GM04503 (cell line): ENCODE data around the gene LYRM4.

Source experiments
- DNase-seq: peaks from one replicate; pipeline ENCODE4 v3.0.0-alpha.2; 2012; ENCODE audit warnings: low read depth

The LYRM4 gene

DNA sequence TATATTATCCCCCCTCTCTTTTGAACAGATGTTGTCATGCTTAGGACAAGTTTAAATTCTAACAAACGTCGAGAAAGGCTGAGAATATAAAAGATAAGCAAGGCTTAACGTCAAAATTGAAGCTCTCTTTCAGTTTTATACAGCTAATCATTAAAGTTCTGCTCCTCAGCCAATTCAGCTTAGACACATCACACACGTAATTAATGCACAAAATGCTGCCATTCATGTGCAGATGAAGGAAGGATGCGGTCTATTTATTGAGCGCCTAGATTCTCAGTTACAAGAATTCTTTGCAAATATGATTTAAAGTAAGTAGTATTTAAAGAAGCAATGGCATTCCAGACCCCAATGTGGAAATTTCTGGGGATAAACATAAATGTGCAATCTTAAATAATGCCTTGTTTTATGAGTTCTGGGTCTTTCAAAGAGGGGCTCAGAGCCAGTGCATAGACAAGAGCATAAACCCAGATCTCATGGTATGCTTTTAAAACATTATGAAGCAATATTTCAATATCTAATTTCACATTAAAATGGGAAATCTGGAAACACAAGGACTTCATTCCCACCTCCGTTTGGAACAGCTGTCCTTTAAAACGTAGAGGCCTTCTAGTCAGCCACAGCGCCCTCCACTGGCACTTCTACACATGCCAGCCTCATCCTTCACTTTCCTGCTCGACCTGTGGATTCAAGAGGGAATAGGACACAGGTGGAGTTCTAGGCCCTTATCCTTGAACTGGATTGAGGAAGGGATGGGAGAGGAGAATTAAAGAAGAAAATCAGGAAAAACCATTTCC lies 85.8 kb downstream of the LYRM4 start:
- DNase-seq: no peak

DNA sequence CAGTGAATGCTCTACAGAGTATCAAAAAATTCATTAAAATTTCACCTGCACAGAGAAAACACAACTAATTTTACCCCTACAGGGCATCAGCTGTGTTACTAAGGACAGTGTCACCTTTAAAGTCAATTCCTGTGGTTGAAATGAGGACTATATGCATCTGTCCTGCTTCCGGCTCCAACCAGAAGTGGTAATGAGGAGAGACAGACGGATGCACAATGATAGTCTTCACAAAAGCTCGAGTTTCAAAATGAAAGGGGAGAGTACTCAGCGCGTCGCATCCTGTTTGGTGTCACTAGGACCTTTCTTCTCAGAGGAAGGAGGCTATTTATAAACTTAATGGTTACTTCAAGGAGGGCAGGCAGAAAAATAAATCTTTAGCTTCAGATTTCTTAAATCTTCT lies 86.5 kb downstream of the LYRM4 start:
- DNase-seq: no peak

DNA sequence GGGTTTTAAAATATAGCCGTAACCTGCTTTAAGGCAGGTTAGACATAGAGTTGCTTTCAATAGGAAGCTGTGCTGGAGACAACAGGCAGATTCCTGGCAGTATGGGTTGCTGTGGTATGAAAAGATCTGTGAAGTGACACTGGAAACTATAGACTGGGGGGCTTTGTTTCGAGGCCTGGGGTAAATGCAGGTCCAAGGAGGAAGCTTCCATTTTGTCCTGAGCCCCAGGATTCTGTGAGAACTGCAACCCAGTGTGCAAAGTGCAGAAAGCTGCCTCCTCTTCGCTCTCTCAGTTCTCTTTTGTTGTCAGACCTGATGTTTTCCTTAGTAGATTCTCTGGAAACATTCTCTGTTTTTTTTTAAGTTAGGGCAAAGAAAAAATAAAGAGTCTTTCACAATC lies 86.9 kb downstream of the LYRM4 start:
- no peak for DNase-seq

DNA sequence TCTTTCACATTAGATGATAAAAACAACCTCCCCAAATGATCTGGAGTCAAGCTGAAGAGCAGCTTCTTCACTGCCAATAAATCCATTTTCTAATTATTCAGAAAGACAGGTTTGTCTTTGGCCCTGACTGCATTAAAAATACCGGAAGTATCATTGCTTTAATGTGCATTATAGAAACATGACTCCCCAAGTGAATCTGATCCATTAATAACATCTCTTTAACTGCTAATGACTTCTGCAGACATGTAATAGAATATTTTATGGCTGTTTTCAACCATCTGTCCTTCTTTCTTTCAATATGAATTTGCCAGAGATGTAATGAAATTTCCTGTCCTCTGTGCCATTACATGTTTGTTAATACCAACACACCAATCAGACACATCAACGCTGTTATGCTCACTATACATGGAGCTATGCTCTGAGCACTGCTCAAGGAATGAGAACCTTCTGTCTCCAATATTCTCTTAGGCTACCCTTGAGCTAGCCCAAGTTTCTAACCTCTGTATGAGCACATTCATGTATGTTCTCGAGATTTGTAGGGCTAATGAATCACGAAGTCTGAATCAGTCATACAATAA lies 87.8 kb downstream of the LYRM4 start:
- no peak for DNase-seq

DNA sequence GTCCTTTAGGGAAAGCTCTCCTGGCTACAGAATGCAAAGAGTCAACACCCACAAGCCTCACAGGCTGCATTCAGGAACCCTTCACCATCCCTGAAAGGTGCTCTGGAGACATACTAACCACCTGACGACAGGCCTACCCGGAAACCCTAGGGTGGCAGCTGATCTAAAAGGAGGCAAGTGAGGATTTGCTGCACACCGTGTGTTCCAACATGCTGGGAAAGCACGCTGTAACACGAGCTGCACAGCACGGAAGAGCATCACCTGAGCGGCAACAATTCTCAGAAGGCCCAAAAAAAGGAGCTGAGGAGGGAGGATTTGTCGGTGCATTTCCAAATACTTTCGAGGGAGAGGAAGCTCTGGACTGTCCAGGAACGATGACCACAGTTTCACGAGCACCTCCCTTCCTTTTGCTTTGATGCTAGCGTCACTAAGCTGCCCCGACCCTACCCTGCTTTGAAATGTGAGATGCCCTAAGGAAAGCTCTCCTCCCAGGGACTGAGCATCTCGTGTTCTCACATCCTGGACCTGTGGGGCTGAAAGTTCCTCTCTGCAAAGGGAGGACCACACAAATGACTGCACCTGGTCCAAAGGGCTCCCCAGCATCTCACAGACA lies 88.6 kb downstream of the LYRM4 start:
- DNase-seq: no peak

DNA sequence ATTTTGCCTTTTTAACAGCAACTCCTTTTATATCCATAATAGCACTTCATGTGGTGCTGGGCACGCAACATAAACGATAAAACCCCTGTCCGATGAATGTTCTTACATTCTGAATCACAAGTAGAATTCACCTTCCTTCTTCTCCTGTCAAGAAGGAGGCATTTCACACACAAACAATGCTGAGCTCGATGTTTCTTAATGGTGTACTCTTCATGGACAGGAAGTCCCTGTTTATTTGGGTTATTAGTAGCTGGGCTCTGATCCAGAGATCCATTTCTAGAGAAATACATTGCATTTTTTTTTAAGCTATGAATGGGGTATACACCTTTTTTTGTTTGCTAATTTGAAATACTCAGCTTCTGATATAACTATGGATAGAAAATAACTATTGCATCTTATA lies 93.2 kb downstream of the LYRM4 start:
- DNase-seq: no peak

DNA sequence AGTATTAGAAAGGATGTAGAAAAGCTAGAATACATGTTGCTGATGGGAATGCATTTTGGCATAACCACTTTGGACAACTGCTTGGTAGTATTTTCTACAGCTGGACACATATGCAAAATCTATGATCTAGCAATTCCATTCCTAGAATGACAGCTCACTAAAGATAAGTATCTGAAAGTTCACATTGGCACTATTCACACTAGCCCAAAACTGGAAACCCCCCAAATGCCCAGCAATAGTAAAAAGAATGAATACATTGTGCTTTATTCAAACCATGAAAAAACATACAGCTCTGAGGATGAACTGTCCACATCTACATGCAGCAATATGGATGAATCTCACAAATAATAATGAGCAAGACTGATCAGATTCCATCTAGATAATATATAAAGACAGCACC lies 96.7 kb downstream of the LYRM4 start:
- no peak for DNase-seq

DNA sequence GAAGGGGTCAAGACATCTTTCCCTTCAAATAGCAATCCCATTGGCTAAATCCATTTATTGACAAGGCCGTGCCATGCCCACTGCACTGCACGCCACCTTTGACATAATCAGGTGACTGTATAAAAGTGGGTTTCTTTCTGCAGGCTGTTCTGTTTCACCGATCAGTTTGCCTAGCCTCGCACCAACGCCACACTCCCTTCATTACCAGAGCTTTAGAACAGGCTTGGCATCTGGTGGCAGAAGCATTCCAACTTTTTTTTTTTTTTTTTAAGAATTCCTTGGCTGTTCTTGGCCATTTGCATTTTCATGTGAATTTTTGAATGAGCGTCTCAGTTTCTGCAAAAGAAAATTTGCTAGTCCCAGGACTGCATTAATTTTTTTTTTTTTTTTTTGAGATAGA lies 97.5 kb downstream of the LYRM4 start:
- no peak for DNase-seq

DNA sequence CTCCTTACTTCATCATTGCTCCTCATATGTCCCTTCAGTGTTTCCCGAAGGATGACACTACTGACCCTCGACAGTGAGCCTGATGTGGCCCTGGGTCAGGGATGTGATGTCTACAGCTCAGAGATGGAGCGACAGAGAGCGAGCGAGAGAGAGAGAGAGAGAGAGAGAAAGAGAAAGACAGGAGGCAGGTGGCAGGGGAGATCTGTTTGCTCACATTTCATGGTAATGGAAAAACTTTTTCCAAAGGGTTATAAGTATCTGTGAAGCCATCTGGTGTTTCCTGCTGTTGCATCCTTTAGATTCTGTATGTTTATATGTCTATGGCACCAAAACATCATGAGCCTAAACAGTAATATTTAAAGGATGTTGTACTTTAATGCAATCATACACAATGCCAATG lies 98.4 kb downstream of the LYRM4 start:
- DNase-seq: no peak

DNA sequence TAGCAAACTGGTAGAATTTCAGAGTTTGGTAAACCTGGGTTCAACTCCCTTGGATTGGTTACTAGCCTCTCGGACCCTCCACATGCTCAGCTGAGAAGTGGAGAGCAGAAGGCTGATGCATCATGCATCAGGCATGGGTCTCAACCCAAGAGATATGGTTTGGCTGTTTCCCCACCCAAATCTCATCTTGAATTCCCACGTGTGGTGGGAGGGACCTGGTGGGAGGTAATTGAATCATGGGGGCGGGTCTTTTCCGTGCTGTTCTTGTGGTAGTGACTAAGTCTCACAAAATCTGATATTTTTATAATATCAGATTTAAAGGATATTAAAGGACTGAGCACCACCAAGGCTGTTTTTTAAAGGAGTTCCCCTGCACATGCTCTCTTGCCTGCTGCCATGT lies 100.5 kb downstream of the LYRM4 start:
- no peak for DNase-seq

DNA sequence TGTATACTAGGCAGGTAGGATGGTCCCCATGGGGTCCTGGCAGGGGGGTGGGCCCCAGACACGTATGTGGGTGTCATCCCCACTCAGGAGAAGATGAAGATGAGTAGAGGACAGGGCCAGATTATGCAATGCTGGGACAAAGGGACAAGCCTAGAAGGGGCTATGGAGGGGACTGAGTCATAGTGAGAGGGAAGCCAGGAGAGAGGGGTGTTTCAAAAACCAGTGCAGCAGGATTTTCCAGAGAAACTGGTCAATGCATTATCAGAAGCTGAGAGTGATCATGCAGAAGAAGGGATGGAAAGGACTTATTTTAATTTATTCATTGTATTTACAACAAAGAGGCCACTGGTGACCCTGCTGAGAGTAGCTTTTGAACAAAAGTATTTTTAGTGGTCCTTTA lies 101.6 kb downstream of the LYRM4 start:
- no peak for DNase-seq

DNA sequence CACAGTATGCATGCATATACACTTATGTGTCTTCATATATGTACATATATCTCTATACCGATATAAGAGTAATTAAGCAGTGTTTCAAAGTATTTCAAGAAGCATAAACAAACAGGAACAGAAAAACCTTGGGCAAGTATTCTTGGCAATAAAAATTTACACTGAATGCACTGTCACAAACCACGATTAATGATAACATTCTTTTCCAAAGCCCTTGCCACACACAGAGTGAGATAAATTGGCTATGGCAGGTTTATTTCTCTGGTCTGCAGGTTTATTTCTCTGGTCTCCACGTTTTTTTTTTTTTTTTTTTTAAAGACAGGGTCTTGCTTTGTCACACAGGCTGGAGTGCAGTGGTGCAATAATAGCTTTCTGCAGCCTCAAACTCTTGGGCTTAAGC lies 102.6 kb downstream of the LYRM4 start:
- DNase-seq: no peak

DNA sequence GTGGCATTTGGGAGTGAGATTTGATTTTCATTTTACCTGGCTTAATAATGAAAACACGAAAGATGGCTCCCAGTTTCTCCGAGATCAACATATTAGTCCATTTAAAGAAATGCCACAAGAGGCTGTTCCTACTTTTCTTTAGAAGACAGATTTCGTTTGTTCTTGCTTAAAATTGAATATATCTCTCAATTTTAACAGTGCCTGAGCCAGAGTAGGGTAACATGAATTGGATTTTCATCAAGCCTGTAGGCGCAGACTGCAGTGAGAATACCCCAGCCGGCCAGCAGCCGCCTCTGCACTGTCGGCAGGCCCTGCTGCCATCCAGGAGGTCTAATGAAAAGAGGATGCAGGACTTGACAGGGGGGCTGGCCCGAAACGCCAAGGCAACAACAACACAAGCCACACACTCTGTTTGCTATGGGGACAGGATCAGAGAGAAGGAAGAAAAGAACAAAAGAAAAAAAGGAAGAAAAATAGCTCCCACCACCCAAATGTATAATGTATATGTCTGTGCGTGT lies 103.1 kb downstream of the LYRM4 start:
- no peak for DNase-seq

DNA sequence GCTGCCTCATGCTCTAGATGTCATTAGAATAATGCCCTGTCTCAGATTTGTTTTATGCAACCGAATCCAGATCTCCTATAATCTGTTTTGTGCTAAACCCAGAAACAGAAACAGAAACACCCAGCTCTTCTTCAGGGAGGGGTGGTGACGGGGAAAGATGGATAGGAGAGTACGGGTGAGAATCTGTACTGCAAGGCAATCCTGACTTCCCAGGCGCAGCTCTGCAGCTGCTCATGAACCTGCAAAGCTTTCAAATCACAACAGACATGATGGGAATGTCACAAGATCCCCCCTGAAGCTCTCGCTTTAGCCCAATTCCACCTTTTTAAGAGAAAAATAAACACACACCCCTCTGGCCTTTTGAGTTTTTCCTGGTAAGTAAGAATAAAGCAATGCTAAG lies 104.1 kb downstream of the LYRM4 start:
- DNase-seq: no peak

DNA sequence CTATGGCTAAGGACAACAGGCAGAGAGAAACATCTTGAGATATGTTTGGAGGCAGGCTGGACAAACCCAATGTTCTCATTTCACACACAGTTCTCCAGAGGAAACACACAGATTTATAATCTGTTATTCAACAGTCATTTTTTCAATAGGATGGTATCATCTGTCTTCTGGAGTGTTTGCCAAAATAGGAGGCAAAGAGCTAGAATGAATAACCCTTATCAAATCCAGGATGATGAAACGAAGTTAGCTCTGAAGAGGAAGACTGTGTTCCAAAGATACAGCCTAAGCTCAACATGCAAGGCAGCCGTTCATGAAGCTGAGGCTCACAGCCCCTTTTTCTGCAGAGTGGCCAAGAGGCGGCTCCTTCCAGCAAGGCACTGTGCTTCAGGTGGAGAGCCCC lies 104.8 kb downstream of the LYRM4 start:
- DNase-seq: no peak

DNA sequence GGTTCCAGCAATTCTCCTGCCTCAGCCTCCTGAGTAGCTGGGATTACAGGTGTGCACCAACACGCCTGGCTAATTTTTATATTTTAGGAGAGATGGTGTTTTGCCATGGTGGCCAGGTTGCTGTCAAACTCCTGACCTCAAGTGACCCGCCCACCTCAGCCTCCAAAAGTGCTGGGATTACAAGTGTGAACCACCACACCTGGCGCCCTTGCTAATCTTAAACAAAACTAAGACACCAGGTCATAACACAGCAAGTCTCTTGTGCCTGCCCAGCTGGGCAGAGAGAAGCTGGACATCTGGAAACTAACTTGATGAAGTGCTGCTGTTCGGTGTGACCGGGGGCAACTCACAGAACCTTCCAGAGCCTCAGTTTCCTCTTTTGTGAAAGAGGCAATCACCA lies 107.6 kb downstream of the LYRM4 start:
- DNase-seq: no peak

DNA sequence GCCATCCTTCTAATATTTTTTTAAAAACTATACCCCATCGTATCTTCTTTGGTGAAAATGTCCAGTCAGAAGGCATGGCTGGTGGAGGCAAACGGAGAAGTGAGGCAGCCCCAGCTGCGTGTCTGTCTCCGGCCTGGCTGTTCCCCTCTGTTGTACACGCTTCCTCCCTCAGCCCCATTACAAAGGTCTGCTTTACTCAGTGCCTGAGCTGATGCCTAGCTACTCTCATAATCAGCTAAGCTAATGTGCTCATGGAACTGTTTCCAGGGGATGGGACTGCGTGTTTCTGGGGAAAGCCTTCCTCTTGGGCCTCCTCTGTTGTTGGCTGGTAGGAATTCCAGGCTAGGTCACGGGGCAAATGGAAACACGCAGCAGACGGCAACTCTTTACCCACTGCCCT lies 108.3 kb downstream of the LYRM4 start:
- no peak for DNase-seq

DNA sequence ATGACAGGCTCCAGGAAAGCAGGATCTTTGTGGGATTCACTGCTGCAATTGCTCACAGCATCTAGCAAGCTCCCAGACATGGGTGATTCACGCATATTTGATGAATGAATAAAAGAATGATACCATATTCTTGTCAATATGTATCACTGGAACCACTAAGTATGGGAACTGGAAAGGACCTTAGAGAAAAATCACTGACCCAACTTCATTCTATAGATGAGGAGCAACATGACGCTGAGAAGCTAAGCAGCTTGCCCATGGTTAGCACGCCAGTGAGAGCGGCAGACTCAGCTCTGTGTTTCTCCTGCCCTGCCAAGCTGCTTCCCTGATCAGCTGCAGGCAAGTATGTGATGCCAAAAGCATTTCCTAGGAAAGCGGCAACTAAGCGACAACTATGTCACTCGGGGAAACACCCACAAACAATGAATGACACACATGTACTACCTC lies 108.8 kb downstream of the LYRM4 start:
- DNase-seq: peak; percentile 65

DNA sequence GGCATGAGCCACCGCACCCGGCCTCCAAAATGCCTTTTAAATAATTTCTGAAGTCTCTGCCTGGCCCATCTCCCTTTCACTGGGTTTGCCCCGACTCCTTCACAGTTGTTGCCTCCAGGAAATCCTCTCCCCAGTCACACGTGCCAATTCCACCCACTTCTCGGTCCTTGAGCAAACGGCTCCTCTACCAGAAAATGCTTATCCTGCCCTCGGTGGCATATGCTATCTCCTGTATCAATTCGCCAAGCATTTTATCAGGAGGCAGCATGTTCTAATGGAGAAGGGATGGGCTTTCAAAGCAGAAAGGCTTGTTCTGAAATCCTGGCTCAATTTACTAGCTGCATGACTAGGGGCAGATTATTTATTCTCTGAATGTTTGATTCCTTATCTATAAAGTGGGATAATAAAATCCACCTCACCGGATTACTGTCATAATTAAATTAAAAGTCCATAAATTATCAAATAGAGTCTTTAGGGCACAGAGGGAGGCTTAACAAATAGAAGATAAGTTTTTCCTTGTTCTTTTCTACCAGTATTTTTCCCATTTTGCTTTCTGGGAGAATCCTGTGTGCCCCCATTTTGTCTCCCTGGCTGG lies 109.3 kb downstream of the LYRM4 start:
- DNase-seq: no peak

DNA sequence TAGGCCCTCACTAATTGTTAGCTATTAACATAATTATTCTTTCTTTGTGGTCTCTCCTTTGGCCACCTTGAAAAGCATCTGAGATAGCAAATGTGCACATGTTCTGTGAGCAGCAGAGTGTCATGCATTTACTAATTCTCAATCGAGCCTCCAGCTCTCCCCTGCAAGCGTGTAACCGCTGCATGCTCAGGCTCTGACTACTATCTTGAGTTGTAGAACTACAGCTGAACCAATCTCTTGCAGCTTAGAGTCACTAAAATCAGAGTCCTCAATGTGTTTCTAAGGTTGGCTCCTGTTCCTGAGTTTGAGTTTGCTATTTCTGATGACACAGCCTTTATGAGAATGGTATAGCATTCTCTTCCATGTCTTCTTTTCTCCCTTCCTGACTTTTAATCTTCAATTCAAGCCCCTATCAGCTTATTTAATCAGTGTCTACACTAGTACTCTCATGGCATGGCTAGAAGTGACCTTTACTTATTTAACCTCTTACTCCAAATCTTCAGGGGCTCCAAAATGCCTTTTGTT lies 110.1 kb downstream of the LYRM4 start:
- no peak for DNase-seq

DNA sequence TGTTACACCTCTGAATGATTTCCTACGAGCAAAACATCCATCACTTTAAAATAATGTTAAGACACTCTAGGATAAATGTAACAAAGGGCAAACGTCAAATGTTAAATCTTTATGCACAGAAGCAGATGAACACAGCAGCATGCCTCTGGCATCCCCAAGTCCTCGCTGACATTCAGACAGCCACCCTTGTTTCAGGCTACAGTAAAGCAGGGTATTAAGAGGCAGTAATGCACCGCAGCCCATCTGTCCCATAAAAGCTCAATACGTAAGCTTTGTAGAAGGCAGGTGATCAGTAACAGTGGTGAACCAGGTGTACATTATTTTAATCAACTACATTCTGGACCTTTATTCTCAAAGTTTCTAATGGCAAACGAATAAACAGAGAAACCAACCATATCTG lies 110.9 kb downstream of the LYRM4 start:
- no peak for DNase-seq

DNA sequence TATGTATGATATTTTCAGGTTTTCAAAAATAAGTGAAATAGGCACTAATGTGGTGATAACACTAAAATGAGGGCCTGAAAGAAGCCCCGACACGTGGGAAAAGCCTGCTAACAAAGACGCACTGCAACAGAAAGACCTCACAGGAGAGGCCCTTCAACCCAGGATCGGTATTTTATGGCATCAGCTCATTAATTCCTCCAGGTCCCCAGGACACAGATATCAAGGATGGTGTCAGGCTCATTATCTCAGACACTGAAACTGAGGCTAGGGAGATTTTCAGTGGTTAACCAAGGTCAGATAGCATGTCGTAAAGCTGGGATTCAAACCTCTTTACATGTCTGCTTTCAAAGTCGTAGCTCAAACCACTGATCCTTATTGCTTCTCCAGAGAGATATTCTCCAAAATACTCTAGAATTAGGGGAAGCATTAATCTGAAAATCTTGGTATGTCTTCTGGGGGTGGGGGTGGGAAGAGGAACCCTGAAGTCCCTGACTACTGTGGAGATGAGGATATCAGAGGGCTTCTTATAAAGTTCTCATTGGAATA lies 111.5 kb downstream of the LYRM4 start:
- DNase-seq: no peak
